Epithelial cell of esophagus (primary cell): Measurements from ENCODE around the gene TTC39B.

Source experiments
- DNase-seq: peaks from one replicate; pipeline ENCODE4 v3.0.0; 2010; ENCODE audit warnings: low read depth
- H3K4me3 ChIP-seq: 2 replicates; pipeline ENCODE4 v1.5.1; 2011; ENCODE audit warnings: mild to moderate bottlenecking, low read length, control low read depth
- CTCF ChIP-seq: IDR thresholded peaks from 2 replicates; pipeline ENCODE4 v1.5.1; 2011; ENCODE audit warnings: low read depth, mild to moderate bottlenecking, low read length, control low read depth, inconsistent platforms; ENCODE audit not compliant: insufficient read depth; ENCODE audit errors: missing control alignments

Gene TTC39B

GRCh38 chr9:15306757-15307522, at the start of gene TTC39B:
TTC39B (minus strand) TSS chr9:15307216; CDS start chr9:15307125, 91 bp downstream.
- H3K4me3 ChIP-seq: peak within 1 kb of the TSS; percentile 70
- DNase-seq: peak; percentile 96
- TF ChIP-seq CTCF: no peak

GRCh38 chr9:15355669-15356068, 48.7 kb upstream of the TTC39B start:
- no peak for DNase-seq
- TF ChIP-seq CTCF: no peak
- H3K4me3 ChIP-seq: no peak overlapping the region

GRCh38 chr9:15354713-15355112, 47.7 kb upstream of the TTC39B start:
- no peak for DNase-seq
- no peak for TF ChIP-seq CTCF
- no peak overlapping the region for H3K4me3 ChIP-seq

GRCh38 chr9:15353892-15354291, 46.9 kb upstream of the TTC39B start:
- DNase-seq: no peak
- H3K4me3 ChIP-seq: no peak overlapping the region
- TF ChIP-seq CTCF: no peak

GRCh38 chr9:15352306-15352705, 45.3 kb upstream of the TTC39B start:
- no peak for TF ChIP-seq CTCF
- DNase-seq: peak; percentile 36
- no peak overlapping the region for H3K4me3 ChIP-seq

GRCh38 chr9:15349892-15350761, 43.1 kb upstream of the TTC39B start:
- H3K4me3 ChIP-seq: no peak overlapping the region
- TF ChIP-seq CTCF: no peak
- DNase-seq: peak; percentile 69
